ENCODE measurements around the gene ERAS.

DNA sequence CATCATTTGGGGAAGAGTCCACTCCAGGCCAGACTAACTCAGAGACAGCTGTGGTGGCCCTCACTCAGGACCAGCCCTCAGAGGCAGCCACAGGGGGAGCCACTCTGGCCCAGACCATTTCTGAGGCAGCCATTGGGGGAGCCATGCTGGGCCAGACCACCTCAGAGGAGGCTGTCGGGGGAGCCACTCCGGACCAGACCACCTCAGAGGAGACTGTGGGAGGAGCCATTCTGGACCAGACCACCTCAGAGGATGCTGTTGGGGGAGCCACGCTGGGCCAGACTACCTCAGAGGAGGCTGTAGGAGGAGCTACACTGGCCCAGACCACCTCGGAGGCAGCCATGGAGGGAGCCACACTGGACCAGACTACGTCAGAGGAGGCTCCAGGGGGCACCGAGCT lies 3.3 kb upstream of the ERAS start:
- TF ChIP-seq CEBPB (IDR thresholded peaks at IDR 0.05; ENCODE audit: low read depth), result no peak
- TF ChIP-seq, protein P1, sequence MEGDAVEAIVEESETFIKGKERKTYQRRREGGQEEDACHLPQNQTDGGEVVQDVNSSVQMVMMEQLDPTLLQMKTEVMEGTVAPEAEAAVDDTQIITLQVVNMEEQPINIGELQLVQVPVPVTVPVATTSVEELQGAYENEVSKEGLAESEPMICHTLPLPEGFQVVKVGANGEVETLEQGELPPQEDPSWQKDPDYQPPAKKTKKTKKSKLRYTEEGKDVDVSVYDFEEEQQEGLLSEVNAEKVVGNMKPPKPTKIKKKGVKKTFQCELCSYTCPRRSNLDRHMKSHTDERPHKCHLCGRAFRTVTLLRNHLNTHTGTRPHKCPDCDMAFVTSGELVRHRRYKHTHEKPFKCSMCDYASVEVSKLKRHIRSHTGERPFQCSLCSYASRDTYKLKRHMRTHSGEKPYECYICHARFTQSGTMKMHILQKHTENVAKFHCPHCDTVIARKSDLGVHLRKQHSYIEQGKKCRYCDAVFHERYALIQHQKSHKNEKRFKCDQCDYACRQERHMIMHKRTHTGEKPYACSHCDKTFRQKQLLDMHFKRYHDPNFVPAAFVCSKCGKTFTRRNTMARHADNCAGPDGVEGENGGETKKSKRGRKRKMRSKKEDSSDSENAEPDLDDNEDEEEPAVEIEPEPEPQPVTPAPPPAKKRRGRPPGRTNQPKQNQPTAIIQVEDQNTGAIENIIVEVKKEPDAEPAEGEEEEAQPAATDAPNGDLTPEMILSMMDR (IDR thresholded peaks at IDR 0.05 in 2 of 3, conservative IDR thresholded peaks at IDR 0.05 in 1 of 3; ENCODE audit: borderline replicate concordance in 1 of 3, insufficient read depth in 1 of 3, low read depth in 2 of 3, low read length in 2 of 3), result no peak
- no peak for TF ChIP-seq SIN3A (IDR thresholded peaks at IDR 0.05; ENCODE audit: low read depth)
- no peak for TF ChIP-seq POLR2AphosphoS5 (IDR thresholded peaks at IDR 0.05; ENCODE audit: low read depth, low read length)
- TF ChIP-seq, protein P2, sequence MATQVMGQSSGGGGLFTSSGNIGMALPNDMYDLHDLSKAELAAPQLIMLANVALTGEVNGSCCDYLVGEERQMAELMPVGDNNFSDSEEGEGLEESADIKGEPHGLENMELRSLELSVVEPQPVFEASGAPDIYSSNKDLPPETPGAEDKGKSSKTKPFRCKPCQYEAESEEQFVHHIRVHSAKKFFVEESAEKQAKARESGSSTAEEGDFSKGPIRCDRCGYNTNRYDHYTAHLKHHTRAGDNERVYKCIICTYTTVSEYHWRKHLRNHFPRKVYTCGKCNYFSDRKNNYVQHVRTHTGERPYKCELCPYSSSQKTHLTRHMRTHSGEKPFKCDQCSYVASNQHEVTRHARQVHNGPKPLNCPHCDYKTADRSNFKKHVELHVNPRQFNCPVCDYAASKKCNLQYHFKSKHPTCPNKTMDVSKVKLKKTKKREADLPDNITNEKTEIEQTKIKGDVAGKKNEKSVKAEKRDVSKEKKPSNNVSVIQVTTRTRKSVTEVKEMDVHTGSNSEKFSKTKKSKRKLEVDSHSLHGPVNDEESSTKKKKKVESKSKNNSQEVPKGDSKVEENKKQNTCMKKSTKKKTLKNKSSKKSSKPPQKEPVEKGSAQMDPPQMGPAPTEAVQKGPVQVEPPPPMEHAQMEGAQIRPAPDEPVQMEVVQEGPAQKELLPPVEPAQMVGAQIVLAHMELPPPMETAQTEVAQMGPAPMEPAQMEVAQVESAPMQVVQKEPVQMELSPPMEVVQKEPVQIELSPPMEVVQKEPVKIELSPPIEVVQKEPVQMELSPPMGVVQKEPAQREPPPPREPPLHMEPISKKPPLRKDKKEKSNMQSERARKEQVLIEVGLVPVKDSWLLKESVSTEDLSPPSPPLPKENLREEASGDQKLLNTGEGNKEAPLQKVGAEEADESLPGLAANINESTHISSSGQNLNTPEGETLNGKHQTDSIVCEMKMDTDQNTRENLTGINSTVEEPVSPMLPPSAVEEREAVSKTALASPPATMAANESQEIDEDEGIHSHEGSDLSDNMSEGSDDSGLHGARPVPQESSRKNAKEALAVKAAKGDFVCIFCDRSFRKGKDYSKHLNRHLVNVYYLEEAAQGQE (IDR thresholded peaks at IDR 0.05; ENCODE audit: low read depth), result no peak
- no peak for TF ChIP-seq SRF (IDR thresholded peaks at IDR 0.05; ENCODE audit: low read depth)
- TF ChIP-seq CBX3 (IDR thresholded peaks at IDR 0.05; ENCODE audit: low read depth), result no peak
- no peak for TF ChIP-seq POLR2A (IDR thresholded peaks at IDR 0.05; ENCODE audit: borderline replicate concordance, extremely low read depth, insufficient read depth, insufficient read length)
- no peak for TF ChIP-seq YY1 (IDR thresholded peaks at IDR 0.05; ENCODE audit: extremely low read depth, insufficient replicate concordance, low read depth, low read length)

Data from HCT116 (cell line).